PC-9 (cell line): ENCODE results near the gene MAST1. TPM values are rescaled to one million over a fixed set of nuclear protein-coding genes. Genes with fewer than 3 reads are reported as not detected.

ENCODE experiments used
- BruUV-seq: library from RNA; stranded (reverse); fragments of 400-500 nt; replicated peaks from 2 replicates; lab custom pipeline; 2021; lab: Mats Ljungman, UMichigan
- CTCF ChIA-PET: fragments of 300-600 bp; sonication (Branson Sonifier 250); formaldehyde crosslinking; loops from one replicate; lab custom pipeline; 2022; ENCODE audit warnings: antibody characterized with exemption; lab: Charles Lee
- POLR2A ChIA-PET: fragments of 300-600 bp; sonication (Branson Sonifier 250); formaldehyde crosslinking; loops from one replicate; lab custom pipeline; 2022; ENCODE audit warnings: antibody characterized with exemption; ENCODE audit not compliant: unreplicated experiment; lab: Charles Lee
- DNase-seq, 2 experiments: peaks; one replicate each; pipeline versions ENCODE4 v3.0.0 to v3.0.0-alpha.2; 2015 to 2022; ENCODE audit warnings: mixed read lengths in 1 of 2
- H2AFZ ChIP-seq: fragments of 200-600 bp; sonication (generic); 2 replicates; pipeline ENCODE4 v1.8.1; 2017; ENCODE audit warnings: antibody characterized with exemption
- H3F3A ChIP-seq: fragments of 200-600 bp; sonication (generic); 2 replicates; pipeline ENCODE4 v1.8.1; 2017; ENCODE audit warnings: antibody characterized with exemption, mild to moderate bottlenecking, low read depth; ENCODE audit not compliant: insufficient read depth
- H3K27ac ChIP-seq: fragments of 200-600 bp; sonication (generic); 2 replicates; pipeline ENCODE4 v1.6.1; 2016; ENCODE audit warnings: mixed run types
- H3K27me3 ChIP-seq: fragments of 200-600 bp; sonication (generic); 2 replicates; pipeline ENCODE4 v1.6.1; 2016; ENCODE audit warnings: low read depth, mixed run types; ENCODE audit not compliant: insufficient read depth
- H3K36me3 ChIP-seq: fragments of 200-600 bp; sonication (generic); 2 replicates; pipeline ENCODE4 v1.6.1; 2016; ENCODE audit warnings: low read depth, mixed run types
- H3K4me1 ChIP-seq: fragments of 200-600 bp; sonication (generic); replicated peaks from 2 replicates; pipeline ENCODE4 v1.6.1; 2016; ENCODE audit warnings: mixed run types; ENCODE audit not compliant: insufficient read depth
- H3K4me2 ChIP-seq: fragments of 200-600 bp; sonication (generic); 2 replicates; pipeline ENCODE4 v1.6.1; 2017; ENCODE audit warnings: mixed run types
- H3K4me3 ChIP-seq: fragments of 200-600 bp; sonication (generic); 2 replicates; pipeline ENCODE4 v1.6.1; 2016; ENCODE audit warnings: mixed run types
- H3K79me2 ChIP-seq: fragments of 200-600 bp; sonication (generic); 2 replicates; pipeline ENCODE4 v1.6.1; 2017; ENCODE audit warnings: low read depth, mixed run types
- H3K9me2 ChIP-seq: fragments of 200-600 bp; sonication (generic); 2 replicates; pipeline ENCODE4 v1.8.1; 2017; ENCODE audit warnings: mild to moderate bottlenecking; ENCODE audit not compliant: insufficient read depth
- H3K9me3 ChIP-seq: fragments of 200-600 bp; sonication (generic); 2 replicates; pipeline ENCODE4 v1.8.1; 2016; ENCODE audit warnings: low read depth; ENCODE audit not compliant: insufficient read depth
- H4K20me1 ChIP-seq: fragments of 200-600 bp; sonication (generic); 2 replicates; pipeline ENCODE4 v1.8.1; 2017; ENCODE audit not compliant: insufficient read depth
- EZH2 ChIP-seq: fragments of 200-600 bp; sonication (generic); IDR thresholded peaks from 2 replicates; pipeline ENCODE4 v1.8.0; 2017; ENCODE audit warnings: antibody characterized with exemption, low read depth
- intact Hi-C: fragments of 100-400 bp; cut with micrococcal nuclease; formaldehyde crosslinking; loops from one replicate; pipeline ENCODE4 v1.10.0; 2022; ENCODE audit not compliant: unreplicated experiment
- total RNA-seq: library from RNA; stranded (reverse); gene quantifications from 2 replicates; pipeline ENCODE4 v1.2.3, GENCODE V29; 2021
- TF ChIP-seq, protein P1 (sequence below): fragments of 200-600 bp; sonication (generic); conservative IDR thresholded peaks from 2 replicates; pipeline ENCODE4 v1.6.1; 2017; ENCODE audit warnings: mixed run types, antibody characterized with exemption, mild to moderate bottlenecking, moderate library complexity

MAST1 gene
- total RNA-seq, 1 experiment from 2014 or later = 11.9 TPM

DNA sequence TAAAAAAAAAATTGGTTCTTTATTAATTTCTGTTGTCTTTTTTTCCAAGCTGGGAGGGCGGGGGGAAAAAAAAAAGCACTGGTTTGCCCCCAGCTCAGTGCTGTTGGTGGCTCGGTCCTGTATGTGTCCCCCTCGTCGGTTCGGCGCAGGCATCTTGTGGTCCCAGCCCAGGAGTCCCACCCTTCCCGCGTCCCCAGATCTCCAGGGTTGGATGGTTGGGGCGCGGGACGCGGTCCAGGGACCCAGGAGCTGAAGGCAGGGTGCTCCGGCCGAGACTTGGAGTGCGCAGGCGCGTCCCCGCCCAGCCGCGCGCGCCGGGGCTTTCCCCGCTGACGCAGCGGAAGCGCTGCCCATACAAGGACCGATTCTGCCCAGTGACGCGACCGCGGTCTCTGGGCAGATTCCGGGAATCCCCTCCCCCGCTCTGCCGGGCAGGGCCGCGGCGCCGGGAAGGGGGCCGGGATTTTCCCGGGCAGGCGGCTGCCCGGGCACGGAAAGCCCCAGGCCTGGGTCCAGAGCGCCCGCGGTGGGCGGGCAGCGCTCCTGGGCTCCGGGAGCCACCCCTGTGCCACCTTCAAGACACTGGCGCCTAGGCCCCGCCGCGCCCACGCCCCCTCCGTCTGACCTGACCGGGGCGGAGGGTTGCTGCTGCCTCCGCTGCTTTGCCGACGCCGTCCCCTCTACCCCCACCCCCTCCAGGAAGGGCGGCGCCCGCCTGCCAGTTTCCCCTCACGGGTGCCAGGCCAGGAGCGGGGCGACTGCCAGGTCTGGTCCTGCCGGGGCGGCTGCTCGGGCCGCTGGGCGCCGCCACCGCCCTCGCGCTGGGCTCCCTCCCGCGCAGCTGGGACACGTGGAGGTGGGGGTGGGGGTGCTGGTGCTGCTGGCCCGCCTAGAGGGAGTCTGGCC, 44.8 kb upstream of the MAST1 start:
- CTCF ChIA-PET = interaction anchor here (0.6 to 2.2 kb wide), 5 partner anchors 11 to 113 kb away, joined by 3 to 11 read pairs (median 4); no protein-coding TSS in a partner anchor
- Histone ChIP-seq H3K4me2 (peak overlapping the region; percentile 91), H3K27ac (peak overlapping the region; percentile 78), H3K36me3 (no peaks in the 10 kb centered on the region; the same call in 1 of the 2 replicates), H4K20me1 (peaks cover 18% of the 10 kb centered on the region), H2AFZ (no peak overlapping the region), H3K79me2 (peaks cover 33% of the 10 kb centered on the region), H3K4me1 (peaks cover 40% of the 10 kb centered on the region), H3K27me3 (no peaks in the 10 kb centered on the region), H3K9me2 (no peaks in the 10 kb centered on the region), H3K9me3 (no peaks in the 10 kb centered on the region), H3F3A (peaks cover 73% of the 10 kb centered on the region), H3K4me3 (peak overlapping the region; percentile 73)
- POLR2A ChIA-PET = interaction anchor here (0.6 to 3.8 kb wide), 7 partner anchors 12 to 399 kb away, joined by 3 to 59 read pairs (median 8); no protein-coding TSS in a partner anchor
- no peak for TF ChIP-seq EZH2
- TF ChIP-seq, protein P1, sequence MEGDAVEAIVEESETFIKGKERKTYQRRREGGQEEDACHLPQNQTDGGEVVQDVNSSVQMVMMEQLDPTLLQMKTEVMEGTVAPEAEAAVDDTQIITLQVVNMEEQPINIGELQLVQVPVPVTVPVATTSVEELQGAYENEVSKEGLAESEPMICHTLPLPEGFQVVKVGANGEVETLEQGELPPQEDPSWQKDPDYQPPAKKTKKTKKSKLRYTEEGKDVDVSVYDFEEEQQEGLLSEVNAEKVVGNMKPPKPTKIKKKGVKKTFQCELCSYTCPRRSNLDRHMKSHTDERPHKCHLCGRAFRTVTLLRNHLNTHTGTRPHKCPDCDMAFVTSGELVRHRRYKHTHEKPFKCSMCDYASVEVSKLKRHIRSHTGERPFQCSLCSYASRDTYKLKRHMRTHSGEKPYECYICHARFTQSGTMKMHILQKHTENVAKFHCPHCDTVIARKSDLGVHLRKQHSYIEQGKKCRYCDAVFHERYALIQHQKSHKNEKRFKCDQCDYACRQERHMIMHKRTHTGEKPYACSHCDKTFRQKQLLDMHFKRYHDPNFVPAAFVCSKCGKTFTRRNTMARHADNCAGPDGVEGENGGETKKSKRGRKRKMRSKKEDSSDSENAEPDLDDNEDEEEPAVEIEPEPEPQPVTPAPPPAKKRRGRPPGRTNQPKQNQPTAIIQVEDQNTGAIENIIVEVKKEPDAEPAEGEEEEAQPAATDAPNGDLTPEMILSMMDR = no peak; the same call in 1 of the 2 replicates
- DNase-seq = peak; percentile 87 to 94
- BruUV-seq = TSS peak; percentile 27
- intact Hi-C loops = no loop called here

DNA sequence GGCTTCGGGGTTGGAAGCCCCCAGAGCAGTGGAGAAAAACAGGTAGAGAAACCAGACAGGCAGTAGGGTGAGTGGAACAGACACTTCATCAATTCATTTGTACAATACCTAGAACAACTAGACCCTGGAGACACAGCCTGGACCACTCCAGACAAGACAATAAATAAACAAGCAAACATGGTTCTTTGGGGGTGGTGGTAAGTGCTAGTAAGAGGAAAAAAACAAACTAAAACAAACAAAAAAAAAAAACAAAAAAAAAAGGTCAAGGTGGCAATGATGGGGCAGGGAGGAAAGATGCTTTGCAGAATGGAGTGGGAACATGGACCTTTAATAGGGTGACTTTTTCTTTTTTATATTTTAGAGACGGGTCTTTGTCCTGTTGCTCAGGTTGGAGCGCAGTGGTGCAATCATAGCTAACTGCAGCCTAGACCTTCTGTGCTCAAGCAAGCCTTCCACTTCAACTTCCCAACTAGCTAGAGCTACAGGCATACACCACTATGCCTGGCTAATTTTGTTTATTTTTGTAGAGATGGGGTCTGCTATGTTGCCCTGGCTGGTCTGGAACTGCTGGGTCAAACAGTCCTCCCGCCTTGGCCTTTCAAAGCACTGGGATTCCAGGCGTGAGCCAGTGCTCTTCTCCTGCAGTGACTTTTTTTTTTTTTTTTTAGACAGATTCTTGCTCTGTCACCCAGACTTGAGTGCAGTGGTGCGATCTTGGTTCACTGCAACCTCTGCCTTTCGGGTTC, 43.9 kb upstream of the MAST1 start:
- H4K20me1 ChIP-seq = peaks cover 18% of the 10 kb centered on the region
- ChIA-PET POLR2A (interaction anchor here (0.7 kb wide), 3 partner anchors 29 to 43 kb away, joined by 18 to 38 read pairs (median 20); no protein-coding TSS in a partner anchor), CTCF (interaction anchor here (0.7 to 1.4 kb wide), 2 partner anchors 42 to 147 kb away, joined by 4 to 5 read pairs; no protein-coding TSS in a partner anchor)
- H3K9me2 ChIP-seq = no peaks in the 10 kb centered on the region
- intact Hi-C loops = no loop called here
- no peaks in the 10 kb centered on the region for H3K9me3 ChIP-seq
- DNase-seq = no peak
- TF ChIP-seq EZH2 = no peak
- TF ChIP-seq, protein P1 = no peak
- BruUV-seq = no TSS peak
- peak overlapping the region; percentile 73; the same call in 1 of the 2 replicates for H3K4me3 ChIP-seq
- H3K27me3 ChIP-seq = no peaks in the 10 kb centered on the region
- peak overlapping the region; percentile 78 for H3K27ac ChIP-seq
- H3F3A ChIP-seq = peaks cover 73% of the 10 kb centered on the region
- peaks cover 32% of the 10 kb centered on the region for H3K79me2 ChIP-seq
- peaks cover 33% of the 10 kb centered on the region for H3K4me1 ChIP-seq
- H3K36me3 ChIP-seq = peaks cover under 1% of the 10 kb centered on the region; the same call in 1 of the 2 replicates
- H3K4me2 ChIP-seq = peak overlapping the region; percentile 91
- H2AFZ ChIP-seq = no peak overlapping the region

DNA sequence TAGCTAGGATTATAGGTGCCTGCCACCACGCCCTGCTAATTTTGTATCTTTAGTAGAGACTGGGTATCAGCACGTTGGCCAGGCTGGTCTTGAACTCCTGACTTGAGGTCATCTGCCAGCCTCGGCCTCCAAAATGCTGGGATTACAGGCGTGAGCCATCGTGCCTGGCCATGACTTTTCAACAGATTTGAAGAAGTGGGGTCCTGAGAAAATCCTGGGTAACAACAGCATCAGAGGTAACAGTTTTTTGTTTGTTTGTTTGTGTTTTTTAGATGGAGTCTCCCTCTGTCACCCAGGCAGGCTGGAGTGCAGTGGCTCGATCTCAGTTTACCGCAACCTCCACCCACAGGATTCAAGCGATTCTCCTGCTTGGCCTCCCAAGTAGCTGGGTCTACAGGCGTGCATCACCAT, 43.3 kb upstream of the MAST1 start:
- TF ChIP-seq, protein P1 = no peak
- TF ChIP-seq EZH2 = no peak

More for the DNA sequence above, 43.3 kb upstream of the MAST1 start:
- H3K27ac ChIP-seq = no peak overlapping the region
- H3K9me3 ChIP-seq = no peaks in the 10 kb centered on the region
- intact Hi-C loops = no loop called here
- ChIA-PET CTCF (interaction anchor here (0.7 to 1.8 kb wide), 4 partner anchors 29 to 146 kb away, joined by 4 to 14 read pairs (median 4); no protein-coding TSS in a partner anchor), POLR2A (interaction anchor here (0.7 to 1.1 kb wide), 5 partner anchors 21 to 71 kb away, joined by 4 to 38 read pairs (median 18); no protein-coding TSS in a partner anchor)
- peaks cover 78% of the 10 kb centered on the region for H3F3A ChIP-seq
- H3K4me3 ChIP-seq = no peak overlapping the region; the same call in 1 of the 2 replicates
- peaks cover 37% of the 10 kb centered on the region for H3K79me2 ChIP-seq
- no peaks in the 10 kb centered on the region for H3K9me2 ChIP-seq
- peaks cover 7% of the 10 kb centered on the region; the same call in 1 of the 2 replicates for H3K36me3 ChIP-seq
- H4K20me1 ChIP-seq = peaks cover 18% of the 10 kb centered on the region
- no TSS peak for BruUV-seq
- no peak for DNase-seq
- peak overlapping the region; percentile 91 for H3K4me2 ChIP-seq
- H3K4me1 ChIP-seq = peaks cover 33% of the 10 kb centered on the region
- H3K27me3 ChIP-seq = no peaks in the 10 kb centered on the region
- H2AFZ ChIP-seq = no peak overlapping the region
